Amygdala (tissue), 56 donors: ENCODE results near the gene POSTN.

ENCODE experiments used
- DNase-seq, 56 donors: peaks; one replicate each; lab custom pipeline; 2025; lab: John Stamatoyannopoulos, UW

POSTN gene

GRCh38 chr13:37598597-37598996 lies at the start of gene POSTN:
TSS of gene POSTN (minus strand) at chr13:37598768. CDS start at chr13:37598726, 42 bp downstream.
- no peak for DNase-seq

- DNase-seq: no peak
Observed at GRCh38 chr13:37647031-37647650, 48.6 kb upstream of the POSTN start.

- DNase-seq: no peak
Observed at GRCh38 chr13:37646531-37646930, 48.0 kb upstream of the POSTN start.

GRCh38 chr13:37645181-37645740 lies 46.7 kb upstream of the POSTN start:
- no peak for DNase-seq

- no peak for DNase-seq
Observed at GRCh38 chr13:37641391-37641790, 42.8 kb upstream of the POSTN start.

- DNase-seq: peak in 4 of 56 donors; percentile 1 to 34 (median 16)
Observed at GRCh38 chr13:37640499-37640898, 41.9 kb upstream of the POSTN start.

- DNase-seq: no peak
Observed at GRCh38 chr13:37636701-37637100, 38.1 kb upstream of the POSTN start.

GRCh38 chr13:37632294-37632693 lies 33.7 kb upstream of the POSTN start:
- no peak for DNase-seq

GRCh38 chr13:37627428-37627827 lies 28.9 kb upstream of the POSTN start:
- no peak for DNase-seq

GRCh38 chr13:37621811-37622361 lies 23.3 kb upstream of the POSTN start:
- no peak for DNase-seq

- DNase-seq: no peak
Observed at GRCh38 chr13:37618554-37618953, 20.0 kb upstream of the POSTN start.

GRCh38 chr13:37617173-37617572 lies 18.6 kb upstream of the POSTN start:
- DNase-seq: no peak

- no peak for DNase-seq
Observed at GRCh38 chr13:37616131-37616530, 17.6 kb upstream of the POSTN start.

- no peak for DNase-seq
Observed at GRCh38 chr13:37615276-37615675, 16.7 kb upstream of the POSTN start.

- DNase-seq: no peak
Observed at GRCh38 chr13:37613638-37614037, 15.1 kb upstream of the POSTN start.

GRCh38 chr13:37613236-37613635 lies 14.7 kb upstream of the POSTN start:
- no peak for DNase-seq

- no peak for DNase-seq
Observed at GRCh38 chr13:37608750-37609339, 10.3 kb upstream of the POSTN start.

- DNase-seq: no peak
Observed at GRCh38 chr13:37602733-37603381, 4.3 kb upstream of the POSTN start.

GRCh38 chr13:37601648-37602440 lies 3.3 kb upstream of the POSTN start:
- no peak for DNase-seq

GRCh38 chr13:37599519-37599918 lies 951 bp upstream of the POSTN start:
- DNase-seq: no peak
